NCI-H345 treated with DMSO at 0.1 percent for 48 hours (cell line): ENCODE results near the gene AGBL1.
A peak's percentile ranks its signal among the peaks of the same experiment; 100 is the strongest.
"Not testable (repeated sequence)": the region's sequence is repeated elsewhere in the genome, so short reads cannot be mapped to it uniquely, and the experiment has no call there.

Experiments used
- DNase-seq: peaks from one replicate; lab custom pipeline; 2025; ENCODE audit not compliant: unreplicated experiment; lab: John Stamatoyannopoulos, UW

Gene AGBL1

DNA sequence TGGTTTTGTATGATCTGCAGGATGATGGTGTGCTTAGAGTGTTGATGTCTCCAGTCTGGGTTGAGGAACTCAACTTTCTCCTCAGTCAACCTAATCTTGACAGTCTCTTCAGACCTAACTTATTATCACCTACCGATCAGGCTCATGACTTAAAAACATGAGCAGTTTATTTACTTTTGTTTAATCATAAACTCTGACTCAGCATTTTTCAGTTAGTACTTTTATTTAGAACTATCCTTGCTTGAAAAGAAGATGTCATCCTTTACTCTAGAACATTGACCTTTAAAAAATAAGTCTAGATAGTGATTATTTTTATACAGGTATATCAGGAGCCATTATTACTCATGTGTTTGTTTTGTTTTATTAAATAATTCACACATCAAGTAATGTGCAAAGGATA is 414.8 kb downstream of the AGBL1 start:
- no peak for DNase-seq

GRCh38 chr15:86502301-86502700 is 422.6 kb downstream of the AGBL1 start:
- no peak for DNase-seq

GRCh38 chr15:86505951-86506350 is 426.3 kb downstream of the AGBL1 start:
- no peak for DNase-seq

GRCh38 chr15:86506401-86506800 is 426.7 kb downstream of the AGBL1 start:
- no peak for DNase-seq

GRCh38 chr15:86515625-86516024 is 436.0 kb downstream of the AGBL1 start:
- DNase-seq: no peak

- no peak for DNase-seq
Measured at GRCh38 chr15:86522721-86523120, 443.1 kb downstream of the AGBL1 start.

DNA sequence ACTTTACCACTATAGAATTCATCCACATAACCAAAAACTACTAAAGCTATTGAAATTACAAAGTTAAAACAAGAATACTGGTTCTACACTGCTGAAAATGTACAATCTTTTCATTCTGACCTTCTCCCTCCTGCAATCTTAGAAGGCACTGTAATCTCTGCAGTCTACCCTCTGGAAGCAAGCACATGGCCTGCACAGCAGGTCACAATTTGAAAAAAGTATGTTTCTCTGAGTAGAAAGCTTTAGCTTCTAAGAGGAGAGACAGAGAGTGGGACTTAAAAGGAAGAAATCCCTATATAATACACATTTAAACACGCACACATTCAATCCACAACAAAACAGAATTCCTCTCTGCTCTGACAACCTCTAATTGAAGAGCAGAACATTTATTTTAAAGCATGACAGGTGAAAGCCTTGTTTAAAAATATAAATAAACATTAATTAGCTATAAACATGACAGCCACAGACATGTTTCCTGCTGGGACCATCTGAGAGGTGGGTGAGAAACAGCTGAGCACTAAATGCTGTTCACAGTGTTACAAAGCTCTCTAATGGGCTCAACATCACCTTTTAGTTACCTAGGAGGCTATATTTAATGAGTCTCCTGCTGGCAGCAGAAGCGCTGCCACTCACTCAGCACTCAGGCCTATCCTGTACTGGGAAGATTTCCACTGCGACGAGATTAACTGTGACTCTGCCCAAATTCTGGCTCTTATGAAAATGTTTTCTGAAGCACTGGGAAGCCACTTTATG is 447.4 kb downstream of the AGBL1 start:
- DNase-seq: peak; percentile 43

DNA sequence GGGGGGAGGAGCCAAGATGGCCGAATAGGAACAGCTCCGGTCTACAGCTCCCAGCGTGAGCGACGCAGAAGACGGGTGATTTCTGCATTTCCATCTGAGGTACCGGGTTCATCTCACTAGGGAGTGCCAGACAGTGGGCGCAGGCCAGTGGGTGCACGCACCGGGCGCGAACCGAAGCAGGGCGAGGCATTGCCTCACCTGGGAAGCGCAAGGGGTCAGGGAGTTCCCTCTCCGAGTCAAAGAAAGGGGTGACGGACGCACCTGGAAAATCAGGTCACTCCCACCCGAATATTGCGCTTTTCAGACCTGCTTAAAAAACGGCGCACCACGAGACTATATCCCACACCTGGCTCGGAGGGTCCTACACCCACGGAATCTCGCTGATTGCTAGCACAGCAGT is 448.4 kb downstream of the AGBL1 start:
- not testable (repeated sequence) for DNase-seq

DNA sequence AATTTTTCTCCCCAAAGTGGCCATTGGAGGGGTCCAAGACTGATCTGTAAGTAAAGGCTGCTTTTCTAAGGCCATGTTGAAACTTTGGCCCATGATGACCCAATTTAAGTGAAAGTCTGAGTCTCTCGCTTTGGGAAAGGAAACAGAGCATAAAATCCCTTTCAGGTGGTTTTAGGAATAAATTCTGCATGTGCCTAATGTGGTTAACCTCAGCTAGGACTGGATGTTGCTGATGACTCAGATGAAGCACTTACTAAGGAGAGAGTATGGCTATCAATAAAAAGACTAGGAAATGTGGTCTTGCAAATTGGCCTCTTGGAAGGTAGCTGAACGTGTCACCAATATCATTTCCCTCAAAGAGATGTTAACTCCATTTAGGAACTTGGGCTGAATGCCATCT is 458.5 kb downstream of the AGBL1 start:
- no peak for DNase-seq

- no peak for DNase-seq
Measured at GRCh38 chr15:86540840-86541467, 461.3 kb downstream of the AGBL1 start.

DNA sequence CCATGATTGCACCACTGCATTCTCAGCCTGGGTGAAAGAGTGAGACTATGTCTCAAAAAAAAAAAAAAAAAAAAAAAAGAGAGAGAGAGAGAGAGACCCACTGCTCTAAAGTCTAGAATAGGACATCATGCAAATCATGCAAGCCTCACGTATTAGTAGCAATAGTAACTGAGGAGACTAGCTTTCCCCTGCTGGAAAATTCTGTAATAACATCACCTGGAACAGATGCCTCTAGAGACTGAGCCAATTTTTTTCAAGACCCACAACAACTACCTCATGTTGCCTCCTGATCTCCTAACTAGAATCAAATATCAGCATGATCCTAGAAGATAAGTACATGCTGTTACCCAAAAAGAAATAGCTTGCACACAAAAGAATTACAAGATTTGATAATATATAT is 461.9 kb downstream of the AGBL1 start:
- DNase-seq: no peak

DNA sequence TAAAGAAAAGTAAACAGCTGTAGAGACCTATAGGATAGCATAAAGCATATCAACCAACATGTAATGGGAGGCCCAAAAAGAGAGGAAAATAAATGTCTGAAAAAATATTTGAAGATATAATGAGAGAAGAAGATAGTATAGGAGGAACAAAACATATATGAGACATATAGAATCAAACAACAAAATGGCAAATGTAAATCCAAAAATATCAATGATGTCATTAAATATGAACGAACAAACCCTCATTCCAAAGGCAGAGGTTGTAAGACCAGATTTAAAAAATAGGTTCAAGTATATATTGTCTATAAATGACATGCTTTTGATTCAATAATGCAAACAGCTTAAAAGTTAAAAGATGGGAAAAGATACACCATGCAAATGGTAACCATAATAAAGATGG is 470.4 kb downstream of the AGBL1 start:
- DNase-seq: no peak

GRCh38 chr15:86553108-86553507 is 473.4 kb downstream of the AGBL1 start:
- no peak for DNase-seq

- DNase-seq: no peak
Measured at GRCh38 chr15:86555098-86555497, 475.4 kb downstream of the AGBL1 start.

DNA sequence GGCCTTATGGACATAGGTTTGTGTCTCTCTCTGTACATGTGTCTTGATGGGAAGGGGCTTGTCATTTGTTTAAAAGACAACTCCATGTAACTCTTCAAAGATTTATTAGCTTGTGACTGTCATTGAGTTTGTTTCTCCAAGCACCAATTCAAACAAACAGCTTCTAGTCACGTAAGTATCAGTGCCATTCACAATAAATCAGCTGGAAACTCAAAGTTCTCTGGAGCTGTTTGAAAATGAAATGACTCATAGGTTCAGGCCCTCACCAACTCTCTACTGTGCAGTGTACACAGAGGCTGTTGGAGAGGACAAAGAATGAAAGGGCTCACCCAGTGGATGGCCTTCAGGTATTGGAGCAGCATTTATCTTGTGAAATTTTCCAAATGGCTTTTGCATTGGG is 476.3 kb downstream of the AGBL1 start:
- DNase-seq: peak; percentile 86

GRCh38 chr15:86556396-86557017 is 476.8 kb downstream of the AGBL1 start:
- no peak for DNase-seq

GRCh38 chr15:86557018-86557550 is 477.4 kb downstream of the AGBL1 start:
- no peak for DNase-seq

GRCh38 chr15:86558252-86558651 is 478.6 kb downstream of the AGBL1 start:
- DNase-seq: no peak

GRCh38 chr15:86558686-86559085 is 479.0 kb downstream of the AGBL1 start:
- no peak for DNase-seq

DNA sequence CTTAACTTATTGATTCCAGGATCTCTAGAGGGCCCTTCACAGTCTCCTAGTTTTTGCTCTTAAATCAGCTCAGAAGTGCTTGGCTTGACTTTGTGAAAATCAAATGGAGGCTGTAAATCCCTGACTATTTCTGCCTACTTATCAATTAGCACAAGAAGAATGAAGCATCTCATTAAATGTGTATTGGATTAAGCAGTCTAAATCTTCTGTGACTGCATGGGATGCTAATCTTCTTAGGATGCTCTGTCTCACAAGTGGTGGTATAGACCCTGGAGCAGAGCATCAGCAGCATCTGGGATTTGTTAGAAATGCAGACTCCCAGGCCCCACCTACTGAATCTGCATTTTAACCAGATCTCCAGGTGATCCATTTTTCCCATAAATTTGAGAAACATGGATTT is 488.7 kb downstream of the AGBL1 start:
- DNase-seq: no peak

GRCh38 chr15:86570738-86571137 is 491.1 kb downstream of the AGBL1 start:
- no peak for DNase-seq

DNA sequence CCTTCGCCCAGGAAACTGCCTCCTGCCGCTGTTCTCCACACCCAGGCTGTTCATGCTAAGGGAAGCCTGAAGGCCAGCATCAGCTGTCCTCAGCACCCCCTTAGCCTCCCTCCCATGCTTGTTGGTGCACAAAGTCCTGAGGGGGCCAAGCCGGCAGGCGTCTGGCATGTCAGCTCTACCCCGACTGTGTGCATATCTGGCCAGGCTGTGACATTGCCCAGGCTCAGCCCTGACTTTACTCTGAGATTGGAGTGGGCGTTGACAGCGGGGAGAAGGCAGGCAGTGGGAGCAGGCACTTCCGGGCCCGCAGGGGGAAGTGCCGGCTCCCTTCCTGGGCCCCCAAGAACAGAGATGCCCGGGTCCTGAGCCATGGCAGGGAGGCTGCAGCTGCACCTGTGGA is 492.2 kb downstream of the AGBL1 start:
- DNase-seq: no peak
